Liver (tissue), 9 donors: ENCODE data around the gene ULBP1. TPM values are rescaled to one million over a fixed set of nuclear protein-coding genes. Genes with fewer than 3 reads are reported as not detected.
"Not testable (repeated sequence)": the region's sequence is repeated elsewhere in the genome, so short reads cannot be mapped to it uniquely, and the experiment has no call there.

Experiments
- DNase-seq: peaks from one replicate; pipeline ENCODE4 v3.0.0-alpha.2; 2017; ENCODE audit warnings: low spot score
- H3K27ac ChIP-seq, 2 donors: one replicate each; pipeline ENCODE4 v1.7.0; 2013; ENCODE audit warnings: inconsistent platforms in 2 of 2, low read length in 2 of 2, control low read depth in 1 of 2, low read depth in 1 of 2, mild to moderate bottlenecking in 1 of 2
- H3K27me3 ChIP-seq, 4 donors: one replicate each; pipeline versions ENCODE4 v1.6.1 to v1.7.0; 2013; ENCODE audit warnings: low read length in 3 of 4, inconsistent platforms in 1 of 4, mild to moderate bottlenecking in 1 of 4, moderate library complexity in 1 of 4; ENCODE audit not compliant: control insufficient read depth in 4 of 4, insufficient read depth in 4 of 4
- H3K36me3 ChIP-seq, 4 donors: one replicate each; pipeline versions ENCODE4 v1.6.1 to v1.7.0; 2013; ENCODE audit warnings: low read length in 3 of 4, mild to moderate bottlenecking in 3 of 4, low read depth in 1 of 4, moderate library complexity in 1 of 4; ENCODE audit not compliant: control insufficient read depth in 4 of 4, insufficient read depth in 3 of 4
- H3K4me1 ChIP-seq, 4 donors: one replicate each; pipeline versions ENCODE4 v1.6.1 to v1.7.0; 2013; ENCODE audit warnings: low read length in 3 of 4, mild to moderate bottlenecking in 3 of 4, moderate library complexity in 1 of 4; ENCODE audit not compliant: control insufficient read depth in 4 of 4, insufficient read depth in 4 of 4
- H3K4me3 ChIP-seq, 3 donors: one replicate each; pipeline versions ENCODE4 v1.6.1 to v1.7.0; 2013; ENCODE audit warnings: low read length in 3 of 3, control low read depth in 1 of 3, low read depth in 1 of 3, mild to moderate bottlenecking in 1 of 3
- H3K9ac ChIP-seq, 2 donors: one replicate each; pipeline ENCODE4 v1.7.0; 2013; ENCODE audit warnings: low read length in 2 of 2, mild to moderate bottlenecking in 2 of 2, moderate library complexity in 2 of 2, control low read depth in 1 of 2, low read depth in 1 of 2
- H3K9me3 ChIP-seq, 4 donors: one replicate each; pipeline versions ENCODE4 v1.6.1 to v1.7.0; 2013; ENCODE audit warnings: low read length in 3 of 4; ENCODE audit not compliant: control insufficient read depth in 4 of 4
- EGR1 ChIP-seq, 2 donors: IDR thresholded peaks; 2 replicates each; pipeline ENCODE4 v1.6.1; 2016 to 2018; ENCODE audit warnings: antibody characterized with exemption in 2 of 2, low read depth in 2 of 2
- FOXA1 ChIP-seq: IDR thresholded peaks from 2 replicates; pipeline ENCODE4 v1.6.1; 2016; ENCODE audit warnings: antibody characterized with exemption
- GABPA ChIP-seq, 2 donors: IDR thresholded peaks in 1 of 2; conservative IDR thresholded peaks in 1 of 2; 2 replicates each; pipeline ENCODE4 v1.6.1; 2016; ENCODE audit warnings: antibody characterized with exemption in 2 of 2, mild to moderate bottlenecking in 1 of 2, moderate library complexity in 1 of 2
- HNF4G ChIP-seq: IDR thresholded peaks from 2 replicates; pipeline ENCODE4 v1.6.1; 2016; ENCODE audit warnings: antibody characterized with exemption
- JUND ChIP-seq, 2 donors: IDR thresholded peaks; 2 replicates each; pipeline ENCODE4 v1.6.1; 2016; ENCODE audit warnings: antibody characterized with exemption in 2 of 2
- NR2F2 ChIP-seq: IDR thresholded peaks from 2 replicates; pipeline ENCODE4 v1.6.1; 2016; ENCODE audit warnings: antibody characterized with exemption
- RAD21 ChIP-seq, 2 donors: IDR thresholded peaks; 2 replicates each; pipeline ENCODE4 v1.6.1; 2016; ENCODE audit warnings: antibody characterized with exemption in 2 of 2, mild to moderate bottlenecking in 2 of 2
- RXRA ChIP-seq, 2 donors: IDR thresholded peaks; 2 replicates each; pipeline ENCODE4 v1.6.1; 2017 to 2018; ENCODE audit warnings: antibody characterized with exemption in 2 of 2, mild to moderate bottlenecking in 1 of 2
- SP1 ChIP-seq: IDR thresholded peaks from 2 replicates; pipeline ENCODE4 v1.6.1; 2018; ENCODE audit warnings: antibody characterized with exemption, mild to moderate bottlenecking
- TAF1 ChIP-seq: conservative IDR thresholded peaks from 2 replicates; pipeline ENCODE4 v1.6.1; 2016; ENCODE audit warnings: antibody characterized with exemption, mild to moderate bottlenecking
- YY1 ChIP-seq: IDR thresholded peaks from 2 replicates; pipeline ENCODE4 v1.6.1; 2016; ENCODE audit warnings: antibody characterized with exemption, mild to moderate bottlenecking
- WGBS: extraction: QIAGEN DNeasy Blood & Tissue Kit; methylation state at CpG from one replicate; pipeline ENCODE4 v1.1.7; 2013; 5-methylcytosine and 5-hydroxymethylcytosine counted together
- polyA plus RNA-seq, 2 donors: library from polyadenylated mRNA; stranded (reverse) in 1 of 2; unstranded in 1 of 2; fragments of 200-250 nt in 1 of 2; fragments of >200 nt in 1 of 2; fragmentation: Nextera tagmentation in 1 of 2; extraction: Ambion mirVana in 1 of 2; gene quantifications; one replicate each; pipeline versions ENCODE4 v1.2.1 to v1.2.3, GENCODE V29; 2013 to 2015
- total RNA-seq, 2 donors: library from RNA; depleted of rRNA; stranded (reverse); fragments of >200 nt; gene quantifications; one replicate each; pipeline ENCODE4 v1.2.3, GENCODE V29; 2014
- TF ChIP-seq, protein P1 (sequence below): fragments of 150-350 bp; IDR thresholded peaks from 2 replicates; pipeline ENCODE4 v1.5.1; 2017; ENCODE audit warnings: improper control_type of control experiment, low read depth, low read length; ENCODE audit not compliant: missing input control
- TF ChIP-seq, protein P2 (sequence below): IDR thresholded peaks from 2 replicates; pipeline ENCODE4 v1.6.1; 2016; ENCODE audit warnings: antibody characterized with exemption, mild to moderate bottlenecking
- TF ChIP-seq, protein P3 (sequence below): IDR thresholded peaks from 2 replicates; pipeline ENCODE4 v1.6.1; 2016; ENCODE audit warnings: antibody characterized with exemption
- TF ChIP-seq, protein P4 (sequence below): IDR thresholded peaks from 2 replicates; pipeline ENCODE4 v1.6.1; 2016; ENCODE audit warnings: antibody characterized with exemption
- donor health status: healthy.
- donor health status: healthy.
- donor health status: healthy.
- donor health status: healthy.
- donor health status: healthy.

ULBP1 gene
- total and polyA plus RNA-seq, 4 donors = under 0.01 to 0.05 (median 0.03) TPM; not detected in 1

DNA sequence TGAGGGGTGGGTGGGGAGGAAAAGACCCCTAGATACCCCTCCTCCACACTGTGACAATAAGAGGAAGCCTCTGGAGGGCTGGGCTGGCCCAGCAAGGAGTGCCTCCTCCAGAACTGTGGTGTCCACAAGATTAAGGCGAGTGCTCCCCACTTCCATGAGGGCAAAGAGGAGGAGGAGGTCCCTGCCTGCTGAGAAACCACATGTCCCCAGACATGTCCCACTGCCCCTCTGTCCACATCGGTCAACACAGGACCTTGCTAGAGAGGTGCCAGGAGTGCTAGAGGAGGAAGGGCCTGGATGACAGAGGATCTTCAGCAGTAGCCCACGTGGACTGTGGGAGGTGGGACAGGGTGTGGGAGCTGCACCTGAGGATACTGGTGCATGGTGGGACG lies 43.9 kb upstream of the ULBP1 start:
- no peak overlapping the region for H3K27ac ChIP-seq
- TF ChIP-seq HNF4G = no peak
- TF ChIP-seq EGR1 (IDR thresholded peaks at IDR 0.05; ENCODE audit: low read depth in 2 of 2) = no peak
- no peak for TF ChIP-seq GABPA (IDR thresholded peaks at IDR 0.05 in 1 of 2, conservative IDR thresholded peaks at IDR 0.05 in 1 of 2)
- no peak for TF ChIP-seq TAF1
- TF ChIP-seq JUND (IDR thresholded peaks at IDR 0.05) = no peak
- TF ChIP-seq NR2F2 = no peak
- no peak for TF ChIP-seq RAD21 (IDR thresholded peaks at IDR 0.05)
- TF ChIP-seq, protein P1, sequence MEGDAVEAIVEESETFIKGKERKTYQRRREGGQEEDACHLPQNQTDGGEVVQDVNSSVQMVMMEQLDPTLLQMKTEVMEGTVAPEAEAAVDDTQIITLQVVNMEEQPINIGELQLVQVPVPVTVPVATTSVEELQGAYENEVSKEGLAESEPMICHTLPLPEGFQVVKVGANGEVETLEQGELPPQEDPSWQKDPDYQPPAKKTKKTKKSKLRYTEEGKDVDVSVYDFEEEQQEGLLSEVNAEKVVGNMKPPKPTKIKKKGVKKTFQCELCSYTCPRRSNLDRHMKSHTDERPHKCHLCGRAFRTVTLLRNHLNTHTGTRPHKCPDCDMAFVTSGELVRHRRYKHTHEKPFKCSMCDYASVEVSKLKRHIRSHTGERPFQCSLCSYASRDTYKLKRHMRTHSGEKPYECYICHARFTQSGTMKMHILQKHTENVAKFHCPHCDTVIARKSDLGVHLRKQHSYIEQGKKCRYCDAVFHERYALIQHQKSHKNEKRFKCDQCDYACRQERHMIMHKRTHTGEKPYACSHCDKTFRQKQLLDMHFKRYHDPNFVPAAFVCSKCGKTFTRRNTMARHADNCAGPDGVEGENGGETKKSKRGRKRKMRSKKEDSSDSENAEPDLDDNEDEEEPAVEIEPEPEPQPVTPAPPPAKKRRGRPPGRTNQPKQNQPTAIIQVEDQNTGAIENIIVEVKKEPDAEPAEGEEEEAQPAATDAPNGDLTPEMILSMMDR = no peak
- TF ChIP-seq YY1 = no peak
- no peak for TF ChIP-seq RXRA (IDR thresholded peaks at IDR 0.05)
- TF ChIP-seq, protein P2, sequence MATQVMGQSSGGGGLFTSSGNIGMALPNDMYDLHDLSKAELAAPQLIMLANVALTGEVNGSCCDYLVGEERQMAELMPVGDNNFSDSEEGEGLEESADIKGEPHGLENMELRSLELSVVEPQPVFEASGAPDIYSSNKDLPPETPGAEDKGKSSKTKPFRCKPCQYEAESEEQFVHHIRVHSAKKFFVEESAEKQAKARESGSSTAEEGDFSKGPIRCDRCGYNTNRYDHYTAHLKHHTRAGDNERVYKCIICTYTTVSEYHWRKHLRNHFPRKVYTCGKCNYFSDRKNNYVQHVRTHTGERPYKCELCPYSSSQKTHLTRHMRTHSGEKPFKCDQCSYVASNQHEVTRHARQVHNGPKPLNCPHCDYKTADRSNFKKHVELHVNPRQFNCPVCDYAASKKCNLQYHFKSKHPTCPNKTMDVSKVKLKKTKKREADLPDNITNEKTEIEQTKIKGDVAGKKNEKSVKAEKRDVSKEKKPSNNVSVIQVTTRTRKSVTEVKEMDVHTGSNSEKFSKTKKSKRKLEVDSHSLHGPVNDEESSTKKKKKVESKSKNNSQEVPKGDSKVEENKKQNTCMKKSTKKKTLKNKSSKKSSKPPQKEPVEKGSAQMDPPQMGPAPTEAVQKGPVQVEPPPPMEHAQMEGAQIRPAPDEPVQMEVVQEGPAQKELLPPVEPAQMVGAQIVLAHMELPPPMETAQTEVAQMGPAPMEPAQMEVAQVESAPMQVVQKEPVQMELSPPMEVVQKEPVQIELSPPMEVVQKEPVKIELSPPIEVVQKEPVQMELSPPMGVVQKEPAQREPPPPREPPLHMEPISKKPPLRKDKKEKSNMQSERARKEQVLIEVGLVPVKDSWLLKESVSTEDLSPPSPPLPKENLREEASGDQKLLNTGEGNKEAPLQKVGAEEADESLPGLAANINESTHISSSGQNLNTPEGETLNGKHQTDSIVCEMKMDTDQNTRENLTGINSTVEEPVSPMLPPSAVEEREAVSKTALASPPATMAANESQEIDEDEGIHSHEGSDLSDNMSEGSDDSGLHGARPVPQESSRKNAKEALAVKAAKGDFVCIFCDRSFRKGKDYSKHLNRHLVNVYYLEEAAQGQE = no peak

DNA sequence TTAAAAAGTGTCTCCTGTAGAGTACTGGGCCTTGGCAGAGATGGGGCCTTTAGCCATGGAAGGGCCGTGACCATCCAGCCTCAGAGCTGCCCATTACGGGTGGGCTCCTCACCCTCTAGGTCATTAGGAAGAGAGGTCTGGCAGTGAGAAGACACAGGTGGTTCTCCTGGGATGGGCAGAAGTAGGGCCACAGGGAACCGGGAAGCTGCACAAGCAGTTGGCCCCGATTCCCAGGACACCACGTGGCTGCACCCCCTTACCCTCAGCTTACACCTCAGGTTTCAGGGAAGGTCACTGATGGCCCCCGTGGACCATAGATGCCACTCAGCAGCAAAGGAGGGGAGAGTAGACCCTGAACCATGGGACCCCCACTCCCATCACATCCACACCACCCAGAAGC lies 42.4 kb upstream of the ULBP1 start:
- no peaks in the 10 kb centered on the region for H3K36me3 ChIP-seq
- peaks cover 0 to 22% (median 15%) of the 10 kb centered on the region in 4 donors for H3K4me1 ChIP-seq
- no peaks in the 10 kb centered on the region for H3K9me3 ChIP-seq
- DNase-seq = no peak
- H3K4me3 ChIP-seq = no peak overlapping the region
- no peaks in the 10 kb centered on the region for H3K27me3 ChIP-seq
- WGBS = 89% methylated on average over 6 of the region's 6 CpGs
- H3K27ac ChIP-seq = no peak overlapping the region
- H3K9ac ChIP-seq = no peak overlapping the region
- TF ChIP-seq, protein P3, sequence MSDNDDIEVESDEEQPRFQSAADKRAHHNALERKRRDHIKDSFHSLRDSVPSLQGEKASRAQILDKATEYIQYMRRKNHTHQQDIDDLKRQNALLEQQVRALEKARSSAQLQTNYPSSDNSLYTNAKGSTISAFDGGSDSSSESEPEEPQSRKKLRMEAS = no peak
- no peak for TF ChIP-seq NR2F2
- no peak for TF ChIP-seq GABPA (IDR thresholded peaks at IDR 0.05 in 1 of 2, conservative IDR thresholded peaks at IDR 0.05 in 1 of 2)
- TF ChIP-seq, protein P2 = no peak
- TF ChIP-seq, protein P4, sequence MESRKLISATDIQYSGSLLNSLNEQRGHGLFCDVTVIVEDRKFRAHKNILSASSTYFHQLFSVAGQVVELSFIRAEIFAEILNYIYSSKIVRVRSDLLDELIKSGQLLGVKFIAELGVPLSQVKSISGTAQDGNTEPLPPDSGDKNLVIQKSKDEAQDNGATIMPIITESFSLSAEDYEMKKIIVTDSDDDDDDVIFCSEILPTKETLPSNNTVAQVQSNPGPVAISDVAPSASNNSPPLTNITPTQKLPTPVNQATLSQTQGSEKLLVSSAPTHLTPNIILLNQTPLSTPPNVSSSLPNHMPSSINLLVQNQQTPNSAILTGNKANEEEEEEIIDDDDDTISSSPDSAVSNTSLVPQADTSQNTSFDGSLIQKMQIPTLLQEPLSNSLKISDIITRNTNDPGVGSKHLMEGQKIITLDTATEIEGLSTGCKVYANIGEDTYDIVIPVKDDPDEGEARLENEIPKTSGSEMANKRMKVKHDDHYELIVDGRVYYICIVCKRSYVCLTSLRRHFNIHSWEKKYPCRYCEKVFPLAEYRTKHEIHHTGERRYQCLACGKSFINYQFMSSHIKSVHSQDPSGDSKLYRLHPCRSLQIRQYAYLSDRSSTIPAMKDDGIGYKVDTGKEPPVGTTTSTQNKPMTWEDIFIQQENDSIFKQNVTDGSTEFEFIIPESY = no peak
- TF ChIP-seq SP1 = no peak
- no peak for TF ChIP-seq FOXA1

More for the DNA sequence above, 43.9 kb upstream of the ULBP1 start:
- H3K27me3 ChIP-seq = no peaks in the 10 kb centered on the region
- no peaks in the 10 kb centered on the region for H3K9me3 ChIP-seq
- WGBS = 94% methylated on average over 4 of the region's 4 CpGs
- no peak overlapping the region for H3K4me3 ChIP-seq
- H3K4me1 ChIP-seq = peaks cover 0 to 13% (median 9%) of the 10 kb centered on the region in 4 donors
- no peaks in the 10 kb centered on the region for H3K36me3 ChIP-seq
- no peak for DNase-seq
- no peak overlapping the region for H3K9ac ChIP-seq

DNA sequence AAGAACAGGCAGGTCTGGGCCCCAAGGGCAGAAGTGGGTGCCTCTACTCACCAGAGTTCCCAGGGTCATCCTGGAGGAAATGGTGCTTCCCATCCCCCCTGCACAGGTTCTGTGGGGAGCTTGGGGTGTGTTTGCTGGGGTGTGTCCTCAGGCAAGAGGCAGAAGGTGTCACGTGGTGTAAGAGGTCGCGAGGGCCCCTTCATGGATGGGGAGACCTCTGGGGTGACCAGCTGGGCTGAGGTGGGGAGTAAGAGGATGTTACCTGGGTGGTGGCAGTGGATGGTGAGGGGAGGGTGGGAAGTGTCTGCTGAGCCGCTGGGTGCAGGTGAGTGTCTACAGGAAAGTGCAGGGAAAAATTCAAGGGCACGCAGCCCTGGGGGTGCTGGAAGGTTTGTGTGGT lies 41.7 kb upstream of the ULBP1 start:
- H3K9ac ChIP-seq, DNase-seq, H3K27ac ChIP-seq, H3K36me3 ChIP-seq, H3K27me3 ChIP-seq, H3K4me3 ChIP-seq, H3K9me3 ChIP-seq: not testable (repeated sequence)
- WGBS = 49% methylated on average over 5 of the region's 5 CpGs
- peaks cover 0 to 23% (median 15%) of the 10 kb centered on the region in 4 donors for H3K4me1 ChIP-seq
